ENCODE measurements around the gene ST6GALNAC3.
"Not testable (repeated sequence)": the region's sequence is repeated elsewhere in the genome, so short reads cannot be mapped to it uniquely, and the experiment has no call there.

ST6GALNAC3 gene

GRCh38 chr1:76109404-76109803 is 34.9 kb downstream of the ST6GALNAC3 start:
- no peak for DNase-seq

GRCh38 chr1:76109901-76110560 is 35.5 kb downstream of the ST6GALNAC3 start:
- DNase-seq = no peak

GRCh38 chr1:76110666-76111065 is 36.1 kb downstream of the ST6GALNAC3 start:
- no peak for DNase-seq

DNA sequence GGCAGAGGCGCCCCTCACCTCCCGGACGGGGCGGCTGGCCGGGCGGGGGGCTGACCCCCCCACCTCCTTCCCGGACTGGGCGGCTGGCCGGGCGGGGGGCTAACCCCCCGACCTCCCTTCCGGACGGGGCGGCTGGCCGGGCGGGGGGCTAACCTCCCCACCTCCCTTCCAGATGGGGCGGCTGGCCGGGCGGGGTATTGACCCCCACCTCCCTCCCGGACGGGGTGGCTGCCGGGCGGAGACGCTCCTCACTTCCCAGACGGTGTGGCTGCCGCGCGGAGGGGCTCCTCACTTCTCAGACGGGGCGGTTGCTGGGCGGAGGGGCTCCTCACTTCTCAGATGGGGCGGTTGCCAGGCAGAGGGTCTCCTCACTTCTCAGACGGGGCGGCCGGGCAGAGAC is 37.8 kb downstream of the ST6GALNAC3 start:
- DNase-seq = not testable (repeated sequence)

- DNase-seq = no peak
Measured at GRCh38 chr1:76113446-76113845, 38.9 kb downstream of the ST6GALNAC3 start.

DNA sequence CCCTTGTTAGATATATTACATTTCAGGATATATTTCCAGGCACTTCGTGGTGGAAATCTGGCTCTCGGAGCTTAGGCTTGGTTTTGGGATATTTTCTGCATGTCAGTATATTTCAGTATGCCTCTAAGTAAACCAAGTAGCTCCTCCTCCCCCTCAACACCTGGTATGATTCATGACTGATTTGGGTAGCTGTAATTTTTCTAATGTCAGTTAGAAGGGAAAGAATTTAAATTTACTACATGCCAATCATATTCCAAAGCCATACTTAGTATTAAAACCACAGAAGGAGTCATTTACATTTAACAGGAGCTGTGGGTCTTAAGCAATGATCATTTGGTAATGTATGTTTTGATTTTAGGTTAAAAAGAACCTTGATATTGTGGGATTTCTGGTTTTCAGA is 40.6 kb downstream of the ST6GALNAC3 start:
- DNase-seq = no peak

GRCh38 chr1:76121850-76122249 is 47.3 kb downstream of the ST6GALNAC3 start:
- DNase-seq = no peak

DNA sequence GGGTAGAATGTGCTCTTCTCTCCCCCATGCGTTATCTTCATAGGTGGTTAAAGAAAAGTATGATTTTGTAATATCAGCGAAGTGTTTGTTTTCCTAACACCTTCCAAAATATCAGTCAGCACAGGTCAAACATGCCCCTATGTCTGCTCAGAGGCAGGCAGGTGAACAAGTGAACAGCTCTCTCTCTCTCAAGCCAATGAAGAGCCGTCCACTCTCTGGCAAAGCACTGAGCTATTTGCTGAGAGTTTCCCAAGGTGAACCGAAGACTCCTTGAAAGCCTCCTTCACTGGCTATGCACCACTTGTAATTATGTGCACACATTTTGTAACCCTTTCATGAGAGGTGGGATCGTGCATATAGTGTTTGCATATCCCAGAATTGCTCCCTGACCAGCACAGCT is 47.7 kb downstream of the ST6GALNAC3 start:
- DNase-seq = no peak

DNA sequence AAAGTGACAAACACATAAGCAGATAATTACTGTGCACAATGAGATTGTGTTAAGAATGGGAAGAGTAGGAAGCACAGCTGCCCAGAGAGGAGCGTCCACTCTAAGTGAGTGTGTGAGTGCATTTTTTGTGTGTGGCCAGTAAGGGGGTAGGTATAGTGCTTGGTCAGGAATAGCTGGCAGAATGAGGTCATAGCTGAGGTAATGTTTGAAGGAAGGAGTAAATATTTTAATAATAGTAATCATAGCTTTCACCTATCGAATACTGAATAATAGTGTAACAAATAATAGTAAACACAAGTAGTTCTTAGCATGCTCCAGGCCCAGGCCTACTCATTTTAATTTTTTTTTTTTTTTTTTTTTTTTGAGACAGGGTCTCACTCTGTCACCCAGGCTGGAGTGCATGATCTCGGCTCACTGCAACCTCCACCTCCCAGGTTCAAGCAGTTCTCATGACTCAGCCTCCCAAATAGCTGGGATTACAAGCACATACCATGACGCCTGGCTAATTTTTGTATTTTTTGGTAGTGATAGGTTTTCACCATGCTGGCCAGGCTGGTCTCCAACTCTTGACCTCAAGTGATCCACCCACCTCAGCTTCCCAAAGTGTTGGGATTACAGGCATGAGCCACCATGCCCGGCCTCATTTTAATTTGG is 49.0 kb downstream of the ST6GALNAC3 start:
- DNase-seq = not testable (repeated sequence)

GRCh38 chr1:76124196-76124595 is 49.6 kb downstream of the ST6GALNAC3 start:
- DNase-seq = no peak

DNA sequence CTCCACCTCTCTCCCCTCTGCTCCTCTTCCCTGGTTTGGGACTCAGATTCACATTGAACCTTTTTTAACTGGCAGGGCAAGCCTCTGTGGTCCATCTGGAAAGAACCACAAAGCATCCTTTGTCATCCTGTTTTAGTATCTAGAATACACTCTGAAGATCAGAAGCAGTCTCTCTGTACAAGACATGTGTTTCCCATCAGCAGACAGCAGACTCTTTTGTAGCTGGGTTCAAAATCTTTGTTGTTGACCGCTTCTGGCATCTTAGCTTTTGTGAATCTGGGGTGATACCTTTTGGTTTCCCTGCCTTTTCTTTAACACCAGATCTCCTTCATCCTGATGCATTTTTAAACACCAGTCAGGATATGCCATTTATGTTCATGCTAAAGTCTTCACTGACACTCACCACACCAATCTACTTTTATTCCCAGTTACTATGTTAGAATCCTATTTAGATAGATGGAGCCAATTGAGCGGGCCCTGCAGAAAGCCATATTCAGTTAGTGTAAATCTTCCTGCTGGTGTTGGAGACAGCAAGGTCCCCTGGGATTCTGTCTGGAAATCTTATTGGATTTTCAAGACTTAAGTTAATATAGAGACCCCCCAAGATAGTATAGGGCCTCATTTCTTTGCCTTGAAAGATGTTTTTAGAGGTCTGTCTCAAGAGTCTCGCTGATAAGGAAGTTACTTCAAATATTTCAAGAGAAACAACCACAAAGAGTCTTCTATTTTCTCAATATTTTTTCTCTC is 51.1 kb downstream of the ST6GALNAC3 start:
- no peak for DNase-seq

GRCh38 chr1:76128096-76128495 is 53.5 kb downstream of the ST6GALNAC3 start:
- DNase-seq = no peak

GRCh38 chr1:76129731-76130130 is 55.2 kb downstream of the ST6GALNAC3 start:
- DNase-seq = no peak

- DNase-seq = no peak
Measured at GRCh38 chr1:76130992-76131391, 56.4 kb downstream of the ST6GALNAC3 start.

DNA sequence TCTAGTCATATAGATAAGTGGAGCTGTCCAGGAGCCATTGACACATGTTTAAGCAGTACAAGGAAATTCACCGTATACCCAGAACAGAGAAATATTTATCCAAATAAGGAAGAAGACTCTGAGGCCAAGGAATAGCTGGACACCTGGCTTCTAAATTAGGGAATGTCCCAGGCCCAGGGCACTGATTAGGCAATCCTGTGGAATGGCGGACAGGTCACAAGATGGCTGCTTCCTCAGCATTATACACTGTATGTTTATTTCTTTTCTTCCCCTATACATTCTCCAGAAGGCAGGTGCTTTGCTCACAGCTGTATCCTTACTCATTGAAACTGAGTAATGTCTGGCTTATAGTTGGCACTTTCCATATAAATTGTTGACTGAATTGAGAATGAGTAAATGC is 59.4 kb downstream of the ST6GALNAC3 start:
- DNase-seq = no peak

DNA sequence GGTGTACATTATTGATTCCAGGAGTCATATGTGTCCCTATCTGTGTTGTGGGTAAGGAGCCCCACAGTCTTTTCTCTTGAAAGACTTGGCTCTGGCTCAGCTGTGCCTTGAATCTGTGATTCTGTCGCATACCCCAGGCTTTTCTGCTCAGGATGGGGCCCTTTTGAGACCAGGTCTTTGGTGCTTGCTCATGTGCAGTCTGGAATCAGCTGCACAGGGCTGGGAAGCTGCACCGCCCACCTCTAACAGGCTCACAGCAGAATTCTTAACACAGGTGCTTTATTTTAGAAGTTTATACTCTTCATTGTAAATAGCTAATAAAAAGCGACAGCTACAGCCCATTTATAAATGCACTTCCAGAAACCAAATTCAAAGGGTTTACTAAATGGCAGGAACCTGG is 61.3 kb downstream of the ST6GALNAC3 start:
- DNase-seq = no peak

DNA sequence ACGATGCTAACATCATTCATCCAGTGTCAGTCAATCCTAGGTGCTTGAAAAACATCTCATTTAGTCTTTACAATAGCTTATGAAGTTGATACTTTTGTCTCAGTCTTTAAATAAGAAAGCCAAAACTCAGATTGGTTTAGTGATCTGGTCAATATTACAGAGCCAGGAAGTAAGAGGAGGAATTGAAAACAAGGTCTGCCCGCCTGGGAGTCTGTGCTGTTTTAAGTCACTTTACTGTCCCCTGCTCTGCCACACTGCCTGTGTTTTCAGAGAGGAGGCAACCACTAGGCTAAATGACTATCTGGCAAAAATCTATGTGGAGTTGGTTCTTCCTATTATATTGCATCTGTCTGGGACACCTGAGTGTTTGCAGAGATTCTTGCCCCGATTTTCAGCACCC is 62.3 kb downstream of the ST6GALNAC3 start:
- no peak for DNase-seq

GRCh38 chr1:76137746-76138145 is 63.2 kb downstream of the ST6GALNAC3 start:
- DNase-seq = no peak

GRCh38 chr1:76138217-76138616 is 63.7 kb downstream of the ST6GALNAC3 start:
- DNase-seq = no peak

DNA sequence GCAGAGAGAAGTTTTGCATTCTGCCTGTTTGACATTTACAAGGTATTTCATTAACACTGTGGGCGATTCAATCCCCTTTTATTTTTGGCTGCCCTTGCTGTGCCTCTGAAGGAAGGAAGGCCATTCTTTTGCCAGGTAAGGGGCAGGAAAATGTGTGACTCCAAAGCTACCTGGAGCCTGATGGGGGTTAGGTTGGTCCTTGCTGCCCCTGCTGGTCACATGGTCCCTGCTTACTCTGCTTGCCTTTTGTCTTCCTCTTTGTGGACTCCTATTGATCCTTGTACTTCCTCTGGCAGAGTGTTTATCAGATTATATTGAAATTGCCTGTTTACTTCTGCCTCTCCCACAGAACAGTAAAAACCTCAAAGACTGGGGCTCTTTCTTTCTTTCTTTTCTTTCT is 65.7 kb downstream of the ST6GALNAC3 start:
- no peak for DNase-seq

GRCh38 chr1:76141929-76142328 is 67.4 kb downstream of the ST6GALNAC3 start:
- no peak for DNase-seq

DNA sequence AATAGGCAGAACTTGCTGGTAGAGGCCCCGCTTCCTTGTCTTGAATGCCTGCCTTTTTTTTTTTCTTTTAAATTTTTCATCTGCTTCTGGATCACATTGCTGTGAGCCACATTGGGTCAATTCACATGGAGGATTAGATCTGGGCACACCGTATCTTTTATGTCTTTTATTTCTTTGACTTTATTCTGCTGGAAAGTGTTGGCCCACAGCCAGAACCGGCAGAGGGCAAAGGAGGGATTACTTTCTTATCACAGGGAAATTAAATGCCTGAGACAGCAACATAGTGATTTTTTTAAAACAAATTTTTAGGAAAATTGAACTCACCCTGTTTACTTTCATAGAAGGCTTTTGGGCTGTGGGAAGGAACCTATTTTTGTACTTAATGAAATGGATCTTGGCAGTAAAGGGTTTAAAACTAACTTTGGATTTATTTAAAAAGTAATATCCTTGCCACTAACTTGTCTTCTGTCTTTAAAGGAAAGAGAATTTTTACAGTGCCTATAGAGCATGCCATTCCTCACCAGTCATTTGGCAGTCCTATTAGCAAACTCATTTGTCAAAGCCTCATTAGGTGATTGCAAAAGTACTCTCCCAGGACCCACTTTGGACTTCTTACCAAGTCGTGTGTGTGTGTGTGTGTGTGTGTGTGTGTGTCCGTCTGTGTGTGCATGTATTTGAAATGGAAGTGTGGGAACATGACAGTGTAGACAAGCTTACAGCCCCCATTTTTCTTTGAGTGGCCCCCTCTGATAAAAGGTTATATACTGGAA is 68.4 kb downstream of the ST6GALNAC3 start:
- DNase-seq = no peak

DNA sequence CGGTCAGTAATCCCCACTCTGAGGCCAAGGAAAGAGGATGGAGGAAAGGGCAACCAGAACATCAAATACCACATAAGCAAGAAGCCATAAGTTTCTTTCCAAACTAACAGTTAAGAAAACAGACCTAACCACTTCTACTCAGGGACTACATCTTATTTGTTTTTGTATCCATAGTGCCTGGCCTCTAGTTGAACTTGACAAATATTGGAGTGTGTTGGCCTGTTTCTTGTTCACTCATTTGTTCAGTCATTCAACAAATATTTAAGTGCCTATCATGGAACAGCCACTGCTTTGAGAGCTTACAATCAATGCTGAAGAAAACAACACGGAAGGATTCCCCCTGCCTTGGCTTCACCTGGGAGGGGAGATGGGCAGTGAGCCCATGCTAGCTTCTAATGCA is 69.7 kb downstream of the ST6GALNAC3 start:
- DNase-seq = no peak
